GM12878 (cell line): ENCODE data around the gene CELSR2.

Experiments
- POLR2AphosphoS5 ChIP-seq: IDR thresholded peaks from 2 replicates; pipeline ENCODE4 v1.6.1; 2011; ENCODE audit warnings: mild to moderate bottlenecking, low read length, inconsistent platforms
- RCOR1 ChIP-seq: conservative IDR thresholded peaks from 2 replicates; pipeline ENCODE4 v1.6.1; 2012; ENCODE audit warnings: low read depth, low read length, improper control_type of control experiment

DNA sequence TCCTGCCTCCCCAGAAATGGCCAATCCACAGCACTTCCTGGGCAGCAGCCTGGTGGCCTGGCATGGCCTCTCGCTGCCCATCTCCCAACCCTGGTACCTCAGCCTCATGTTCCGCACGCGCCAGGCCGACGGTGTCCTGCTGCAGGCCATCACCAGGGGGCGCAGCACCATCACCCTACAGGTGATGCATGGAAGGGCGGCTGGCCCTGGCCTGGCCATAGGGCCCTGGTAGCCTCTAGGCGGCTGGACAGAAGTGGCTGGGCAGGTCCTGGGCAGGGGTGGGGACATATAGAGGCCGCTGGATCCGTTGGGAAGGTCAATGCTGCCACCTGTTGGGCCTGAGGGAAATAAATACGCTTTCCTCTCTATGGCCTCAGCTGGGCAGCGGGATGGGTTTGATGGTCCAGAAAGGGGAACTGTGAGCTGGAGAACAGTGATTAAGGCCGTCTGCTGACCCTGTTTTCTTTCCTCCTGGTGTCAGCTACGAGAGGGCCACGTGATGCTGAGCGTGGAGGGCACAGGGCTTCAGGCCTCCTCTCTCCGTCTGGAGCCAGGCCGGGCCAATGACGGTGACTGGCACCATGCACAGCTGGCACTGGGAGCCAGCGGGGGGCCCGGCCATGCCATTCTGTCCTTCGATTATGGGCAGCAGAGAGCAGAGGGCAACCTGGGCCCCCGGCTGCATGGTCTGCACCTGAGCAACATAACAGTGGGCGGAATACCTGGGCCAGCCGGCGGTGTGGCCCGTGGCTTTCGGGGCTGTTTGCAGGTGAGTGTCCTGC is 14.4 kb downstream of the CELSR2 start:
- TF ChIP-seq RCOR1 (no peak), POLR2AphosphoS5 (no peak)
